AG10803 (cell line): Measurements from ENCODE around the gene SSR4.

Experiments
- DNase-seq: peaks from one replicate; pipeline ENCODE4 v3.0.0; 2010; ENCODE audit warnings: low read depth
- H3K4me3 ChIP-seq: 2 replicates; pipeline ENCODE4 v1.5.1; 2011; ENCODE audit warnings: mild to moderate bottlenecking, low read length, control low read depth
- TF ChIP-seq, protein P1 (sequence below): conservative IDR thresholded peaks from 2 replicates; pipeline ENCODE4 v1.5.1; 2011; ENCODE audit warnings: mild to moderate bottlenecking, low read length, control low read depth, inconsistent platforms

SSR4 gene

GRCh38 chrX:153845195-153845594, 50.7 kb downstream of the SSR4 start:
- TF ChIP-seq, protein P1, sequence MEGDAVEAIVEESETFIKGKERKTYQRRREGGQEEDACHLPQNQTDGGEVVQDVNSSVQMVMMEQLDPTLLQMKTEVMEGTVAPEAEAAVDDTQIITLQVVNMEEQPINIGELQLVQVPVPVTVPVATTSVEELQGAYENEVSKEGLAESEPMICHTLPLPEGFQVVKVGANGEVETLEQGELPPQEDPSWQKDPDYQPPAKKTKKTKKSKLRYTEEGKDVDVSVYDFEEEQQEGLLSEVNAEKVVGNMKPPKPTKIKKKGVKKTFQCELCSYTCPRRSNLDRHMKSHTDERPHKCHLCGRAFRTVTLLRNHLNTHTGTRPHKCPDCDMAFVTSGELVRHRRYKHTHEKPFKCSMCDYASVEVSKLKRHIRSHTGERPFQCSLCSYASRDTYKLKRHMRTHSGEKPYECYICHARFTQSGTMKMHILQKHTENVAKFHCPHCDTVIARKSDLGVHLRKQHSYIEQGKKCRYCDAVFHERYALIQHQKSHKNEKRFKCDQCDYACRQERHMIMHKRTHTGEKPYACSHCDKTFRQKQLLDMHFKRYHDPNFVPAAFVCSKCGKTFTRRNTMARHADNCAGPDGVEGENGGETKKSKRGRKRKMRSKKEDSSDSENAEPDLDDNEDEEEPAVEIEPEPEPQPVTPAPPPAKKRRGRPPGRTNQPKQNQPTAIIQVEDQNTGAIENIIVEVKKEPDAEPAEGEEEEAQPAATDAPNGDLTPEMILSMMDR, result no peak
- no peak for DNase-seq
- H3K4me3 ChIP-seq, result no peak overlapping the region

DNA sequence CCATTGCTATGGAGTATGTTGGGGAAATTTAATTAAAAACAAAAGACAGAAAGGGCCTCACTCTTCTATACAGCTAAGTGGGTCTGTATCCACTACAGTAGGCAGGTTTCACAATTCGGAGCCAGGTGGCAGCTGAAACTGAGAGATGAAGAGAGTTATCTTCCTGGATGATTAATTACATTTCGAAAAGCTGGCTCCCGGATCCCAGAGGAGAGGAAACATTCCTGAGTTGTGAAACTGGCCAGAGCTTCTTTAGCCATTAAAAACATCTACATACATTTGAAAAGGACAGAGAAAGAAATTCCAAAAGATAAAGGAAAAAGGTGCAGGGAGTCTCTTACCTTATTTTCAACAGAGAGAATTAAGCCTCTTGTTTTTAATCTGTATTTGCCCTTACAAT, 51.4 kb downstream of the SSR4 start:
- H3K4me3 ChIP-seq, result no peak overlapping the region

More for the DNA sequence above, 51.4 kb downstream of the SSR4 start:
- TF ChIP-seq, protein P1, result no peak
- DNase-seq, result no peak
